Erythroblast (primary cell): ENCODE measurements around the gene HSPA12B.

Experiments
- DNase-seq, 2 experiments: peaks; one replicate each; lab custom pipeline; 2025; lab: John Stamatoyannopoulos, UW
- GATA1 ChIP-seq: IDR thresholded peaks from 2 replicates; pipeline ENCODE4 v1.6.1; 2011; ENCODE audit warnings: low read depth, mild to moderate bottlenecking, control low read depth, low read length, moderate library complexity
- POLR2A ChIP-seq: IDR thresholded peaks from 2 replicates; pipeline ENCODE4 v1.6.1; 2011; ENCODE audit warnings: mild to moderate bottlenecking, low read length

The HSPA12B gene

GRCh38 chr20:3765171-3765882 lies 32.8 kb downstream of the HSPA12B start:
- no peak for TF ChIP-seq POLR2A
- no peak for TF ChIP-seq GATA1
- no peak for DNase-seq

- TF ChIP-seq POLR2A, result no peak
- TF ChIP-seq GATA1, result no peak
- DNase-seq, result peak; percentile 43 to 50
Measured at GRCh38 chr20:3766422-3767109, 34.1 kb downstream of the HSPA12B start.

- peak; percentile 84 to 86 for DNase-seq
- TF ChIP-seq POLR2A (no peak), GATA1 (no peak)
Measured at GRCh38 chr20:3767110-3767426, 34.6 kb downstream of the HSPA12B start.

- no peak for TF ChIP-seq GATA1
- peak; percentile 80 for TF ChIP-seq POLR2A
- peak; percentile 99 for DNase-seq
Measured at GRCh38 chr20:3767427-3768341, 35.2 kb downstream of the HSPA12B start, which contains the start of gene ADISSP. Gene ADISSP (minus strand): TSS chr20:3767753. CDS start chr20:3760100, 7,653 bp downstream.

- peak; percentile 83 for DNase-seq
- TF ChIP-seq GATA1, result no peak
- TF ChIP-seq POLR2A, result no peak
Measured at GRCh38 chr20:3768342-3769130, 36.1 kb downstream of the HSPA12B start.

GRCh38 chr20:3771552-3772058 lies 39.1 kb downstream of the HSPA12B start:
- DNase-seq, result no peak
- TF ChIP-seq GATA1, result no peak
- no peak for TF ChIP-seq POLR2A

- TF ChIP-seq GATA1 (no peak), POLR2A (no peak)
- DNase-seq, result no peak
Measured at GRCh38 chr20:3775457-3776108, 43.1 kb downstream of the HSPA12B start.

GRCh38 chr20:3777381-3777715 lies 44.9 kb downstream of the HSPA12B start:
- no peak for DNase-seq
- no peak for TF ChIP-seq POLR2A
- no peak for TF ChIP-seq GATA1

GRCh38 chr20:3777716-3778629 lies 45.5 kb downstream of the HSPA12B start:
- DNase-seq, result peak; percentile 25 to 41

GRCh38 chr20:3778976-3779375 lies 46.5 kb downstream of the HSPA12B start:
- TF ChIP-seq GATA1, result no peak
- no peak for TF ChIP-seq POLR2A
- DNase-seq, result no peak

More at GRCh38 chr20:3777716-3778629, 45.5 kb downstream of the HSPA12B start:
- TF ChIP-seq GATA1 (no peak), POLR2A (no peak)

GRCh38 chr20:3781153-3781910 lies 48.8 kb downstream of the HSPA12B start, which contains the start of gene SPEF1:
Gene SPEF1 (minus strand): TSS chr20:3781448. CDS start chr20:3781287, 161 bp downstream.
- peak; percentile 87 to 89 for DNase-seq
- no peak for TF ChIP-seq POLR2A
- TF ChIP-seq GATA1, result no peak
